ENCODE measurements around the gene CYFIP1.
A peak's percentile ranks its signal among the peaks of the same experiment; 100 is the strongest.

CYFIP1 gene

DNA sequence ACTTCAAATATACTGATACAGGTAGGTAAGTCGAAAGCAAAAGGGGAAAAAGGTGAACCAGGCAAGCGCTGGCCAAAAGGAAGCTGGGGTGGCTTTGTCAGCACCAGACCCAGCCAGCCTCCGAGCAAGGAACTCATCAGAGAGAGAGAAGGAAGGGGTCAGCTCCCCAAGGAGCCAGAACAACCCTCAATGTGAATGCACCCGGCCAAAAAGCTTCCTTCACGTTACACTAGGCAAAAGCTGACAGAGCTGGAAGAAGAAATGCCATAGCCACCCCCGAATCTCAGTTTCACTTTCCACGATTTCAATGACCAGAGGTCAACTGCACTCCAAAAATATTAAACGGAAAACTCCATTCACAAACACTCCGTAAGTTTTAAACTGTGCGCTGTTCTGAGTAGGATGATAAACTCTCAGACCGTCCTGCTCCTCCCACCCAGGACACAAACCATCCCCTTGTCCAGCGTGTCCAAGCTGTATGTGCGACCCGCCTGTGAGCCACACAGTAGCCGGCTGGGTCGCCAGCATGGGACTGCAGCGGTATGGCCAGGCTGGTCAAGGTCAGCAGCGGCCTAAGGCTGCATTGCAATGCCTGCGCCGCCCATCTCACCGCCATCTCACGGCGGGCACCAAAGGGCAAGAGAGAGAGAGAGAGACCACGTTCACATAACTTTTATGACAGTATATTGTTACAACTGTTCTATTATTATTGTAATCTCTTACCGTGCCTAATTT lies 29.7 kb downstream of the CYFIP1 start:
- no peak for DNase-seq (ENCODE audit: low read depth)

DNA sequence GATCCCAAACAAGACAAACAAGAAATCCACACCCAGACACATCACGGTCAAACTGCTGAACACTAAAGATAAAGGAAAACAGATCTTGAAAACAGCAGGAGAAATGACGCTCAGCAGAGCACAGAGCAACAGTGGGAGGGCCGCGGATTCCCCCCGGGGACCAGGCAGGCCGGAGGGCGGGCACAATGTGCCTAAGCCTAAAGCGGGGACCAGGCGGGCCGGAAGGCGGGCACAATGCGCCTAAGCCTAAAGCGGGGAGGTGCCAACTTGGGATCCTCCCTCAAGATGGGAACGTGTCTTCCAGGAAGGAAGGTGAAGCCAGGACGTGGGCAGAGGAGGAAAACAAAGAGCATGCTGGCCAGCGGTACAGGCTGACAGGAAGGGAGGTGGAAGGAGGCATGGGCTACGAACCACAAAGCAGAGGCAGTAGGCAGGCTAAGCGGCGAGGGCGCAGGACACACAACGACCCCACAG lies 31.1 kb downstream of the CYFIP1 start:
- DNase-seq (ENCODE audit: low read depth), result peak; percentile 48

GRCh38 chr15:22948056-22948455 lies 32.1 kb downstream of the CYFIP1 start:
- DNase-seq (ENCODE audit: low read depth), result no peak

DNA sequence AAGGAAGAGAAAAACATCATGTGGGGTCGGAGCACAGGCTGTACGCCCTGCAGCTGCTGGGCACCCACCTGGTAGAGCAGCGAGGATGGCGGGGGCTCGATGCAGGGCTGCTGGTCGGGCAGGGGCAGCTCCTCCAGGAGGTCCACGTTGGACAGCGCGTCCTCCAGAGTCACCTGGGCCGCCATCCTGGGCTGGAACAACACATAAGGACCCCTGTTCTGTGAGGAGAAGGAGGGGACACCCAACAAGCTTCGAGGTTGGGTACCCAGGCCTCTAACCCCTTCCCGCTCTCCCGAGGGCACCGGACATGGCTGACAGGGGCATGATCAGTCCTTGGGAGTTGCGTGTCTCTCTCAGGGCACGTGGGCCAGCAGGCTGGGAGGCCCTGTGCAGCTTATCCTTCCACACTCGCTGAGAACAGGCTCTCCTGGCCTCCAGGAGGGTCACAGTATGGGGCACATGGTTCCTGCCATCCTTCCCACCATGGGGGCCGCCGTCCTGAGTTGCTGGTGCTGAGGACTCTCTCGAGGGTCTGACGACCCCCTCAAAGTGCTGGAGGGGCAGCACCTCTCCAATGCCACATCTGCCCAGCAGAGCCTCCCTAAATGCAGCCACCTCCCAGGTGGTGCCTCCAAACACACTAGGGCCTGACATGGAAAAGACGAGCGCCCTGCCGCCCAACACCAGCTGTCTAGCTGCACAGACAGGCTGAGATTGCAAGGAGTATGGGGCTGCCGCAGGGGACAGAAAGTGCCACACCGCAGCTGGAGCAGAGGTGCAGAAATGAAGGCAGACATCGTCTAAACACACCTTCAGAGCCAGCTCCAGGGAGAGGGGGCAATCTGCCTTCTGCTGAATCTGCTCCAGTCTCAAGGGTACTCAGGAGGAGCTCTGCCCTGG lies 32.8 kb downstream of the CYFIP1 start:
- no peak for DNase-seq (ENCODE audit: low read depth)

DNA sequence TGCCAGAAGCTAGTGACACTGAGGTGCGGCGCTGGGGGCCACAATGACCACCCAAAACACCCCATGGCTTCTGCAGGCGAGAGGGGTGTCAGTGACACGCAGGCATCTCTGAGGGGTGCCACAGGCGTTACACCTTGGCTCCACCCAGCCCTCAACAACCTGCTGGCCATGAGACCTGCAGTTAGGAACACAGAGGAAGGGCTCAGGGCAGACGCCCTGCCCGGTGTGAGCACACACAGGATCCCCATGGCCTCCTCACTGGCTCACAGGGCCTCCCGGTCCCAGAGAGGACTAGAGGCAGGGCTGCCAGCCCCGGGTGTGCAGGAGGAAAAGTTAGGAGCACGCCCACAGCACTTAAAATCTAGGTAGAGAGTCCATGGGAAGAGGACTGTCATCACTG lies 35.1 kb downstream of the CYFIP1 start:
- DNase-seq (ENCODE audit: low read depth), result no peak

DNA sequence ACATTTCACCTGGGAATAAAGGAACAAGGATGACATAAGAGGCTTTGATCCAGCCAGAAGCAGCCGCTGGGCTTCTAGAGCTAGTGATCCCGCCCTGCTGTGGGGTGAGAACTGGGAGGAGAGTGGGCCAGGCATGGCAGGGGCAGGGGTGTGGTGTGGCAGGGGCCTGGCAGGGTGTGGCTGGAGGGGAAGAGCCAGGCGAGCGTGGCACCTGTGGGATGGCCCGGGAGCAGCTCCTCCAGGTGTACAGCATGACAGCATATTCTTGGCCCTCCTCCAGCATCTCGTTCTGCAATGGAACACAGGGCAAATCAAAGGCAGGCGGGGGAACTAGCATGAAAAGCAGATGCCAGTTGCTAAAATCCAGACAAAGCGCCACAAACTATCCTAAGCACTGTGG lies 35.5 kb downstream of the CYFIP1 start:
- no peak for DNase-seq (ENCODE audit: low read depth)

DNA sequence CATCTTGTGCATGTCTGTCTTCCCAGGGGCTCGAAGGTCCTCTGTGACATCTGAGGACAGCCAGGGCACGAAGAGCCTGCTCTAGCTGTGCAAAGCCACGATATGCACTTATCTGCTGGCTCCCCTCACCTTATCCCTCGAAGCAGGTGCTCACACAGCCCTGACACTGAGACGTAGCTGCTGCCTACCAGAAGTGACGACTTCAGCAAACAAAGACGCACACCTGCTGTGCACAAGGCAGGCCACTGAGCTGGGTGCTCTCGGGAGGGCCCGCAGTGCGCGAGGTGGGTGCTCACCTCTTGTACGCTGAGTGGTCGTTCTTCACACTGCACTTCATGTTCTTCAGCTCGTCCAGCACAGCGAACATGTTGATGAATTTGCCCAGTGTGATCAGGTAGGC lies 37.3 kb downstream of the CYFIP1 start:
- DNase-seq (ENCODE audit: low read depth), result no peak

- DNase-seq (ENCODE audit: low read depth), result no peak
Observed at GRCh38 chr15:22942306-22942855, 37.8 kb downstream of the CYFIP1 start.

GRCh38 chr15:22941179-22941578 lies 39.0 kb downstream of the CYFIP1 start:
- no peak for DNase-seq (ENCODE audit: low read depth)

- DNase-seq (ENCODE audit: low read depth), result no peak
Observed at GRCh38 chr15:22939652-22940061, 40.5 kb downstream of the CYFIP1 start.

DNA sequence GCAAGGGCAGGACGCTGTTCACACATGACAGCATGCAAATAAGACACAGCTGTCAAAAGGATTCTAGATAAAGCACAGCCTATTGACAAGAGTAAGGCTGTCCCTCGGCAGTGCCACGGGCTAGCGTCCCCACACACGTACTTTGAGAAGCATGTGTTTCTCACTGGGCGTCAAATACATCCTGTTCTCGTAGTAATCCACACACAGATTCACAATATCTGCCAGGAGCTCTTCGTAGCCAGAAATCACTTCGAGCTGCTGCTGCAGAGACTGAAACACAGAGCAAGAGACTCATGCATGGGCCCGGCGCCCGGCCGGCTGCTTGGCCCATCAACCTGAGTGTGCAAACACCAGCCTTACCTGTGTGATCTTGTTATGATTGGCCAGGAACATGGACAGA lies 41.1 kb downstream of the CYFIP1 start:
- no peak for DNase-seq (ENCODE audit: low read depth)

GRCh38 chr15:22936577-22937472 lies 43.3 kb downstream of the CYFIP1 start:
- DNase-seq (ENCODE audit: low read depth), result no peak

GRCh38 chr15:22933641-22934061 lies 46.5 kb downstream of the CYFIP1 start:
- no peak for DNase-seq (ENCODE audit: low read depth)

DNA sequence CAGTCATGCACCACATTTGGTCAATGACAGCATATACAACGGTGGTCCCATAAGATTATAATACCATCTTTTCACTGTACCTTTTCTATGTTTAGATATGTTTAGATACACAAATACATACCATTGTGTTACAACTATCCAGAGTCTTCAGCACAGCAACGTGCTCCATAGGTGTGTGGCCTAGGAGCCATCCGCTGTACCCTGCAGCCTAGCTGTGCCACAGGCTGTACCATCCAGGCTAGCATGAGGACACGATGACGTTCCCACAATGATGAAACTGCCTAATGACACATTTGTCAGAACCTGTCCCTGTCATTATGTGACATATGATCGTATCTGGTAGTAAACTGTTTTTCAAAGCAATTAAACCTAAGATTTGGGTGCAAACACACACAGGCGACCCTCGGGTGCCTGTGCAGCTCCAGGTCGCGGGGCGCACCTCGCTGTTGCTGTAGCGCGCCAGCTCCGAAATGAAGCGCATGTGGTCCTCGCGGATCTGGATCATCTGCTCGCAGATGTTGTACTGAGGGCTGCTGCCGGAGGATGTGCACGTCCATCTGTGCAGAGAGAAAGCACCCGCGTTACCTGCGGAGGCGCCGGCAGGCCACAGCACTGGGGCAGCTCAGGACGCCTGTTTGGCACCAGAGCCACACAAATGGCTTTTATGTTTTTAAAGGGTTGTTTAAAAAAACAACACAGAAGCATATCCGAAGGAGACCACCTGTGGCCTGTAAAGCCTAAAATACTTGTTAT lies 48.2 kb downstream of the CYFIP1 start:
- no peak for DNase-seq (ENCODE audit: low read depth)

DNA sequence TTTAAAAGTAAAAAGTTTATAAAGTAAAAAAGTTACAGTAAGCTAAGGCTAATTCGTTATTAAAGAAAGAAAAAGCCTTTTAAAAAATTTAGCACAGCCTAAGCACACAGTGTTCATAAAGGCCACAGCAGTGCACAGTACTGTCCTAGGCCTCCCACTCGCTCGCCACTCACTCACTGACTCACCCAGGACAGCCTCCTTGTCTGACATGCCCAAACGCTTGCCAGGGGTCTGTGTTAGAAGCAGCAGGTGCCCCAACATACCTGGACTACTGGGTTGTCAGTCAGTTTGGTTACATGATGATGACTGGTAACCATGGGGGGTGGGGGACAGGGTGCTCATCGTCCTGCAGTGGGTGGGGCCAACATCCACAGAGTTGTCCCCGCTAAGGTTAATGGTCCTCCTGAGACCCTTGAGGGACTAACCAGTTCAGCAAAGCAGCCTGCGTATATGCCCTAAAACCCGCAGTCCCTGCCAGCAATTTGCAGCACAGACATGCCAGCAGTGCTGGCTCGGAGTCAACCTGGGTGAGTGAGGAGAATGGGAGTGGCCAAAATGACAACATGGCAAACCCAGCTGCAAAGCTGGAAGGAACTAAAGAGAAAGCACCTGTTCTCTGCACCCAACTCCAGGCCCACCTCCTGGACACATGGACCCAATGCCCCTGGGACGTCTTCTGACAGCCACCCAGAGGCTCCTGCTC lies 49.2 kb downstream of the CYFIP1 start:
- no peak for DNase-seq (ENCODE audit: low read depth)

DNA sequence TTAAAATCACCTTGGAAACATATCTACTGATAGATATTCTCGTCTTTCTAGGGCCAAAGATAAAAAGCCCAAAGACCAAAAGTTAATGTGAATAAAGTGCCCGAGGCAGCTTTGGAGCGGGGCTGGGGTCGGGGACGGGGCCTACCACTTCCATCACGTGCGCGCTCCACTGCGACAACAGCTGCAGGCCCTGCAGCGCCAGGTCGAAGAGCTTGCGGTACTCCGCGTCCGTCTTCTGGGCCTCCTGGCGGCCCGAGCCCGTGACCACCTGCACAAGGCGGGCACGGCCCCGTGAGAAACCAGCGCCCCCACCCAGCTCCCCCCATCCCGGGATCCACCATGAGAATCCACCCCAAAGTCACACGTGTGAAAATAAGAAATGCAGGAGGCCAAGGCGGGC lies 52.4 kb downstream of the CYFIP1 start:
- no peak for DNase-seq (ENCODE audit: low read depth)

GRCh38 chr15:22925875-22926274 lies 54.3 kb downstream of the CYFIP1 start:
- DNase-seq (ENCODE audit: low read depth), result no peak

- no peak for DNase-seq (ENCODE audit: low read depth)
Observed at GRCh38 chr15:22922003-22922402, 58.2 kb downstream of the CYFIP1 start.

DNA sequence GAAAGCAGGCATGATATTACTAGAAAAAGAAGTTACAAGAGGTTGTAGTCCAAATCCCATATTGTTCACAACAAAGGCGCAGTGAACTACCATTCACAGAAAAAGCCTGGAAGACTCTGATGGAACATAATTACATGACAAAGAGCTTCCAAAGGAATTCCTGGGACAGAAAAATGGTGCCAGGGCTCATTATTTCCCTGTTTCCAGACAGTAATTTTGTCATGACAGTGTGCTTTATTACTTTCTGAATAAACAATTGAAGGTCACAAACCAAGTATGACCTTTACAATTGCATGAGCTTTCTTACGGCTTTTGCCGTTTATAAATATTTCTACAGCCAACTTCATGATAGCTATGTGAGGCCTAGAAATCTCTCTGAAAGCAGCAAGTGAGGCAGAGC lies 61.0 kb downstream of the CYFIP1 start:
- DNase-seq (ENCODE audit: low read depth), result no peak

DNA sequence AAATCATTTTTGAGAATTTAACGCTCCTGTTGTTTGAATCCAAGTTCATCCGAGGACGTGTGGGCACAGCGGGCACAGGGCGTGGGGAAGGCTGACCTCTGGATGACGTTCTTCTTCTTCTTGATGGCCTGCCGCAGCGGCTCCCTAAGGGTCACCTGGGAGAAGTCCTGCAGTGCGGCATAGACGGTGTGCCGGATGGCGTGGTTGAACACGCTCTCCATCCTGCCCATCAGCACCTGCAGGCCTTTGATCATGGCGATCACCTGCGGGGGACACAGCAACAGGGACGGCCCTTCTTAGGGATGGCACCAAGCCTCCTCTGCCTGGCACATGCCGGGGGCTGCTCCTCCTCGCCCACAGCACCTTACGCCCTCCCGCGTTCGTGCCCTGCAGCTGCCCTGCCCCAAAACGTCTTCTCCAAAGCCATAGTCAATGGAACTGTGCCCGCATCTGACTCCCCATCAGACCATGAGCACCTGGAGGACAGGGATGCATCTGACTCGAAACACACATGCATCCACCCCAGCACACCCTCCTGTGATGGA lies 61.5 kb downstream of the CYFIP1 start:
- no peak for DNase-seq (ENCODE audit: low read depth)

Data from CMK (cell line).